ENCODE measurements around the gene FN3KRP. TPM values are rescaled to one million over a fixed set of nuclear protein-coding genes. Genes with fewer than 3 reads are reported as not detected.

The FN3KRP gene
- total RNA-seq, 2 experiments from 2014 or later, result 42.6 to 42.7 TPM

DNA sequence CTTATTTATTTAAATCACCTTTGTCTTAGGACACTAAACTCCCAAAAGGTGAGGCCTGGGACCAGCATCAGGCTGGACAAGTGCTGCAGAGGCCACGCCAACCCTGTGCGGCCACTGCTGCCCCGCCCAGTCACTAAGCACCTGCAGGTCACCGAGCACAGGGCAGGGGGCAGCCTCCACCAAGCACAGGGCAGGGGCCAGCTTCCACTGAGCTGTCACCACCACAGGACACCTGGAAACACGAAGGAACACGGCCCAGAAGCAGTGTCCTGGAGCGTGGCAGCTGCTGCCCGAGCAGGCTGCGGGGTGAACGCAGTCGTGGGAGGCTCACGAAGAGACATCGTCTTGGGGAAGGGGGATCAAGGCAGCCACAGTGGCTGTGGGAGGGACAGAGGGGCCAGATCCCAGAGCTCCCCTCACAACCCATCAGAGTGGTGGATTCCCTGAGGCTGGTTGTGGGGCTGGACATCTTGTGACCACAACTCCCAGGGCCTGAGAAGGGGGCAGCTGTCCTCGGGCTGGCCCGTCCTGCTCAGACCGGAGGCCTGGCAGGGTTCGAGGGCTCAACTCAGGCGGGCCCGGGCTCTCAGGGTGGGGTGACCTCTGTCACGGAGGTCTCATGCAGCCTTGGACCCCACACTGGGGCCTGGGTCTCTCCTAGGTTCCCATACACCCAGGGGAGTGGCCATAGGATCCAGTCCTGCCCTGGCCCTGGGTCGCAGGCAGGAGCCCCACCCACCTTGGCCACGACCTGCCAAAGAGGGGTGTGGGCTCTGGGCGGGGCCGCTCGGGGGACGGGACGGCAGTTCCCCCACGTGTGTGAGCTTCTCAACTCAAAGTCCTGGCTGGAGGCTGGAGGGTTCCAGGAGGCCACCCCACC lies 36.7 kb upstream of the FN3KRP start:
- POLR2A ChIA-PET, result no interaction called here
- Mint-ChIP-seq H3K27me3 (no peaks in the 10 kb centered on the region), H3K27ac (no peak overlapping the region), H3K4me3 (no peak overlapping the region), H3K36me3 (no peaks in the 10 kb centered on the region), H3K9me3 (peaks cover 6% of the 10 kb centered on the region), H3K4me1 (no peaks in the 10 kb centered on the region)
- DNase-seq (no peak), ATAC-seq (ENCODE audit: low read depth) (no peak)

DNA sequence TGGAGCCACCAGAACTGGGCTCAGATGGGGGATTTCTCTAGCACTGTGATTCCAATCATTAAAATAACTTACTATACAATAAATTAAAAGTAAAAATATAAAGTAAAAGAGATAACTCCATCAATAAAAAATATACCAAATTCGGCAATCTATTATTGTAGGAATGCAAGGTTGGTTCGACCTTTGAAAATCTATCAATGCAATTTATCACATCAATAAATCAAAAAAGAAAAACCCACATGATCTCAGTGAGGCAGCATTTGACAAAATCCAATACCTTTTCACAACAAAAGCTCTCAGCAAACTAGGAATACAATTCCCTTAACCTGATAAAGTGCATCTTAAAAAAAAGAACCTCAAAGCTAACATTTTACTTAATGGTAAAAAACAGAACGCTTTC lies 35.0 kb upstream of the FN3KRP start:
- no peak for DNase-seq
- H3K4me3 Mint-ChIP-seq, result no peak overlapping the region
- POLR2A ChIA-PET, result no interaction called here
- ATAC-seq (ENCODE audit: low read depth), result no peak
- H3K9me3 Mint-ChIP-seq, result peaks cover 6% of the 10 kb centered on the region
- no peaks in the 10 kb centered on the region for H3K4me1 Mint-ChIP-seq
- no peaks in the 10 kb centered on the region for H3K27me3 Mint-ChIP-seq
- H3K36me3 Mint-ChIP-seq, result no peaks in the 10 kb centered on the region
- no peak overlapping the region for H3K27ac Mint-ChIP-seq

DNA sequence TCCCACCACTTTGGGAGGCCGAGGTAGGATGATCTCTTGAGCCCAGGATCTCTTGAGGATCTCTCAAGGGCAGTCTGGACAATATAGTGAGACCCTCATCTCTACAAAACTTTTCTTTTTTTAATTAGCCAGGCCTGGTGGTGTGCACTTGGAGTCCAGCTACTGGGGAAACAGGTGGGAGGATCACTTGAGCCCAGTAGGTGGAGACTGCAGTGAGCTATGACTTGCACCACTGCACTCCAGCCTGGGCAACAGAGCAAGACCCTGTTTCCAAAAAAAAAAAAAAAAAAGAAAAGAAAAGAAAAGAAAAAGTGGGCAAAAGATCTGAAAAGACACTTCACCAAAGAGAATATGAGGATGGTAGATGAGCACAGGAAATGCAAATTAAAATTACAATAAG lies 33.0 kb upstream of the FN3KRP start:
- POLR2A ChIA-PET, result no interaction called here
- Mint-ChIP-seq H3K36me3 (no peaks in the 10 kb centered on the region), H3K27me3 (no peaks in the 10 kb centered on the region), H3K4me1 (no peaks in the 10 kb centered on the region), H3K9me3 (peaks cover 6% of the 10 kb centered on the region), H3K4me3 (no peak overlapping the region), H3K27ac (no peak overlapping the region)
- ATAC-seq (ENCODE audit: low read depth) (no peak), DNase-seq (no peak)

DNA sequence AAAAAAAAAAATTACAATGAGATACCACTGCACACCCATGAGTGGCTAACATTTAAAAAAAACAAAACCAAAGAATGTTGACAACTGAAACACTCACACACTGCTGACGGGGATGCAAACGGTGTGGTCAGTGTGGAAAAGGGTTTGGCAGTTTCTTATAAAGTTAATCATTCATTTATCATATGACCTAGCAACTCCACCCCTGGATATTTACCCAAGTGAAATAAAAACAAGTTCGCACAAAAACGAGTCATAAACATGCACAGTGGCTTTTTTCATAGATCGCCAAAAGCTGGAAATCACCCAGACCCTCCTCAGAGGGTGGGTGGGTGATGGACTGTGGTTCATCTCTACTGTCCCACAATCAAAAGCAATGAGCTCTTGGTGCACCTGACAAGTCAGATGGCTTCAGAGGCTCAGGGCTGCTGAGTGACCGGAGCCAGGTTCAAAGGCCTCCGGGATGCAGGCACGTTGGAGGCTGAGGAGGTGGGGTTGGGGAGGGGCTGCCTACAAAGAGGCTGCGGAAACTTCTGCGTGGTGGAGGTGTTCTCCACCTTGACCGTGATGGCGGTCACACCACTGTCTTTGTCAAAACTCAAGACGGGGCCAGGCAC lies 32.2 kb upstream of the FN3KRP start:
- H3K4me3 Mint-ChIP-seq, result no peak overlapping the region
- H3K4me1 Mint-ChIP-seq, result no peaks in the 10 kb centered on the region
- ATAC-seq (ENCODE audit: low read depth), result no peak
- peaks cover 6% of the 10 kb centered on the region for H3K9me3 Mint-ChIP-seq
- POLR2A ChIA-PET, result no interaction called here
- no peaks in the 10 kb centered on the region for H3K27me3 Mint-ChIP-seq
- DNase-seq, result no peak
- no peak overlapping the region for H3K27ac Mint-ChIP-seq
- no peaks in the 10 kb centered on the region for H3K36me3 Mint-ChIP-seq

DNA sequence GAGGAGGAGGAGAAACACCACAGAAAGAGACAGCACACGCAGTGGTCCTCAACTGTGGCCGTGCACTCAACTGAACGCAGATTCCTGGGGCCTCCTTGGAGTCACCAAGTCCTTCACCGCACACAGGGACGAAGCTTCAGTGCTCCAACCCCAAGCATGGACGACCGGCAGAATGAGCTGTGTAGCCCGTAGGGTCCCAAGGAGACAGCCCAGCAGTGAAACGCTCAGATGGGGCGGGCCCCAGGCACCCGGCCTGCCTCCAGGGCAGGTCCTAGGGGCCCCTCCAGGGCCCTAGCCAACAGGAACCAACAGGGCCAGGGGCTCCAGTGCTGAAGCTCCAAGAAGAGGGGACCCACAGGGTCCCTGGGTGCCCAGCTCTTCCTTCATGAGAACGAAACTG lies 31.2 kb upstream of the FN3KRP start:
- Mint-ChIP-seq H3K4me1 (no peaks in the 10 kb centered on the region), H3K9me3 (peaks cover 6% of the 10 kb centered on the region), H3K27me3 (no peaks in the 10 kb centered on the region), H3K27ac (no peak overlapping the region), H3K36me3 (no peaks in the 10 kb centered on the region), H3K4me3 (no peak overlapping the region)
- POLR2A ChIA-PET, result no interaction called here
- ATAC-seq (ENCODE audit: low read depth), result no peak
- DNase-seq, result no peak

DNA sequence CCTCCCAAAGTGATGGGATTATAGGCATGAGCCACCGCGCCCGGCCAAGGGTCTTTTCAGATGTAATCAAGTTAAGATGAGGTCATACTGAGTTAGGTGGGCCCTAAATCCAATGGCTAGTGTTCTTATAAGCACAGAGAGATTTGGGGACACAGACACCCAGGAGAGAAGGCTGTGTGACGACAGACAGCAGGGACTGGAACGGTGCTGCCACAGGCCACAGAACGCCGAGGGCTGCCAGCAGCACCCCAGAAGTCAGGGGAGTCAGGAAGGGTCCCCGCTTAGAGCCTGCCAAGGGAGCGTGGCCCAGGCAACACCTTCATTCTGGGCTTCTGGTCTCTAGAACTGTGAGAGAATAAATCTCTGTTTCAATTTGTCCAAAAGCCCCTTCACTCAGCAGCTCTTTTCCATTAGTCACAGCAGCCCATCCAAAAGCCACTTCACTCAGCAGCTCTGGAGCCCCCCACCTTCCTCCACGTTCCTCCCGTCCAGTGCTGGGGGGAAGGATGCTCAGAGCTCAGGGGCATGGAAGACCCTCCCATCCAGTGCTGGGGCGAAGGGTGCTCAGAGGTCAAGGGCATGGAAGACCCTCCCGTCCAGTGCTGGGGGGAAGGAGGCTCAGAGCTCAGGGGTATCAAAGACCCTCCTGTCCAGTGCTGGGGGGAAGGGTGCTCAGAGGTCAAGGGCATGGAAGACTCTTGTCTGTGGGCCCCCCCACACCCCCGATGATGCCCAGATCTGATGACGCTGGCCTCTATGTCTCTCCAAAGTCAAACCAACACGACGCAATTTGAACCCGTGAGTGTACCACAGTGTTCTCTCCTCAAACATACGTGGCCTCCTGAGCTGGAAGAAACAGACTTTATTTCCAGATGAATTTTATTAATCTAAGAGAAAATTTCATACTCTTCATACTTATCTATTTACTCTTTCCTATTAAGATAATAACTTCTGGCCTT lies 29.9 kb upstream of the FN3KRP start:
- Mint-ChIP-seq H3K36me3 (no peaks in the 10 kb centered on the region), H3K4me3 (no peak overlapping the region), H3K27me3 (no peaks in the 10 kb centered on the region), H3K9me3 (peaks cover 3% of the 10 kb centered on the region), H3K27ac (no peak overlapping the region), H3K4me1 (no peaks in the 10 kb centered on the region)
- POLR2A ChIA-PET, result no interaction called here
- ATAC-seq (ENCODE audit: low read depth), result no peak
- no peak for DNase-seq

DNA sequence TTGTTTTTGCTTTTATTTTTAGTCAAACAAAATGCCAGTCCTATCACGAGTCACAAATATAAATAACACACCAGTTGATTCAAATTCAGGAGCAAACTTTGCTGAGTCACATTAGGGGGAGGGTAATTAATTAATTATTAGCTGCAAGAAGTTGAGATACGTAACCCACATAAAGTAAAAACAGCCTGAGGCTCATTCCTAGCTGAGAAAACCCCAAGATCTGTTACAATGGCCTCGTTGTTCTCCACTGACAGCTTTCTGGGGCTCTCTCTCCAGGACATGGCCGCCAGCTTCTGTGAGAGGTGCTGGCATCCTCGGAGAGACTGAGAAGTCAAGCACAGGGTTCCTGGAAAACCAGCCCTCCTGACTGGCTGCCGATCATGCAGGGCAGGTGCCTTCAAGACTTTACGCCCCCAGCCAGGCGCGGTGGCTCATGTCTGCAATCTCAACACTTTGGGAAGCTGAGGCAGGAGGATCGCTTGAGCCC lies 29.1 kb upstream of the FN3KRP start:
- Mint-ChIP-seq H3K4me1 (no peaks in the 10 kb centered on the region), H3K27ac (no peak overlapping the region), H3K4me3 (no peak overlapping the region), H3K9me3 (no peaks in the 10 kb centered on the region), H3K27me3 (peaks cover 2% of the 10 kb centered on the region), H3K36me3 (no peaks in the 10 kb centered on the region)
- POLR2A ChIA-PET, result no interaction called here
- ATAC-seq (ENCODE audit: low read depth) (no peak), DNase-seq (no peak)

DNA sequence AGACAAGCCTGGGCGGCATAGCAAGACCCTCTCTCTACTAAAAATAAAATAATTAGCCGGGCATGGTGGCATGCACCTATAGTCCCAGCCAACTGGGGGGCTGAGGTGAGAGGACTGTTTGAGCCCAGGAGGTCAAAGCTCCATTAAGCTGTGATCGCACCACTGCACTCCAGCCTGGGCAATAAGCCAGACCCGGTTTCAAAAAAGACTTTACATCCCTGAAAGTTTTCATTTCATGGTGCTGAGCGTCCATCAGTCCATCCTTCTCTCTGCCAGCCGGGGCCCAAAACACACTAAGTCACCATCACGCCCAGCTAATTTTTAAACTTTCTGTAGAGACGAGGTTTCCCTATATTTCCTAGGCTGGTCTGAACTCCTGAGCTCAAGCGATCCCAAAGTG lies 28.6 kb upstream of the FN3KRP start:
- POLR2A ChIA-PET, result no interaction called here
- H3K4me1 Mint-ChIP-seq, result no peaks in the 10 kb centered on the region
- no peak overlapping the region for H3K4me3 Mint-ChIP-seq
- H3K9me3 Mint-ChIP-seq, result no peaks in the 10 kb centered on the region
- DNase-seq, result no peak
- peaks cover 2% of the 10 kb centered on the region for H3K27me3 Mint-ChIP-seq
- no peak overlapping the region for H3K27ac Mint-ChIP-seq
- no peak for ATAC-seq (ENCODE audit: low read depth)
- no peaks in the 10 kb centered on the region for H3K36me3 Mint-ChIP-seq

DNA sequence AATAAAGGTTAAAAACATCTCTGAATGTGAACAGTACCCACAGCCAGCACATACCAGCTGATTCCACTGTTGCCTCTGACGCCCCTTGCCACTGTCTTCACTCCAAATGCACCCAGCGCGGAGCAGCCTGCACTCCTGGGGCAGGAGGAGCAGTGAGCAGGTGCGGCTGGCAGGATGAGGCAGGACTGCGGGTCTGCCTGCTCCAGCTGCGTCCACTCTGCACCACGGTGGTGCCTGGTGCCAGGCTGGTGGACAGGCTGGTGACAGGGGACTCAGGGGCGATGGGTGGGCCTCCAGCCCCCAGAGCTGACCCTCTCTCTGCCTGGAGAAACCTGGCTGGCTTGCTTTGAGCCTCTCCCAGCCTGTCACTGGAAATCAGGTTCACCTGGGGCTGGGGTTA lies 27.4 kb upstream of the FN3KRP start:
- no peak for ATAC-seq (ENCODE audit: low read depth)

DNA sequence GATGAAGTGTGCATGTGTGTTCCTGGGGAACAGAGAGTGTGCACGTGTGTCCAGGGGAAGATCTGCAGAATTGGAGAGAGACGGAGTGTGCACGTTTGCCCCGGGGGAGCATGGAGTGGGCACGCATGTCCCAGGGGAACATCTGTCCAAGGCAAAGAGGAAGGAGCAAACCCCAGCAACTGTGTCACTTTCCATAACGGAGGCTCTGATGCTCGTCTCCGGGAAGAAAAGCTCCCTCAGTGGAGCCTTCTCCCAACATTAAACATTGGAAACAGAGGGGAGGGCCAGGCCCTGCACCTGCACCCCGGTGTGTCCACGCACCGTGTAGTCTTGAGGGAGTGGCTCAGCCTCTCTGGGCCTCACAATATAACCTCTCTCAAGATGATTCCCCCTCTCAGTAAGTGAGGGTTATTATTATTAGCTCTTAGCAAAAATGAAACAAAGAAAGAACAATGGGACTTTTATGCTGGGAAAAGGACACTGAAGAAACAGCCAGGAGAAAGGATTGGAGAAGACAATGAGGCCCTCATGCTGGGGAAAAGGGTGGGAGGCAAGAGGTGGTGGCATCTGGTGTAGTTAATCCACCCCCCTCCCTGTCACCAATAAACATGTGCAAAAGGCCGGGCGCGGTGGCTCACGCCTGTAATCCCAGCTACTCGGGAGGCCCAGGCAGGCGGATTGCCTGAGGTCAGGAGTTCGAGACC lies 25.6 kb upstream of the FN3KRP start:
- peaks cover 8% of the 10 kb centered on the region for H3K9me3 Mint-ChIP-seq
- H3K4me1 Mint-ChIP-seq, result no peaks in the 10 kb centered on the region
- POLR2A ChIA-PET, result no interaction called here
- H3K4me3 Mint-ChIP-seq, result no peak overlapping the region
- ATAC-seq (ENCODE audit: low read depth) (no peak), DNase-seq (no peak)
- peaks cover 2% of the 10 kb centered on the region for H3K27me3 Mint-ChIP-seq
- H3K27ac Mint-ChIP-seq, result no peak overlapping the region
- H3K36me3 Mint-ChIP-seq, result peaks cover 7% of the 10 kb centered on the region

More for the DNA sequence above, 27.4 kb upstream of the FN3KRP start:
- Mint-ChIP-seq H3K27me3 (peaks cover 2% of the 10 kb centered on the region), H3K4me3 (no peak overlapping the region), H3K9me3 (no peaks in the 10 kb centered on the region), H3K36me3 (no peaks in the 10 kb centered on the region), H3K27ac (no peak overlapping the region), H3K4me1 (no peaks in the 10 kb centered on the region)
- DNase-seq, result no peak
- POLR2A ChIA-PET, result interaction anchor here (0.6 kb wide), 1 partner anchor 145 kb away, joined by 3 read pairs; no protein-coding TSS in a partner anchor

DNA sequence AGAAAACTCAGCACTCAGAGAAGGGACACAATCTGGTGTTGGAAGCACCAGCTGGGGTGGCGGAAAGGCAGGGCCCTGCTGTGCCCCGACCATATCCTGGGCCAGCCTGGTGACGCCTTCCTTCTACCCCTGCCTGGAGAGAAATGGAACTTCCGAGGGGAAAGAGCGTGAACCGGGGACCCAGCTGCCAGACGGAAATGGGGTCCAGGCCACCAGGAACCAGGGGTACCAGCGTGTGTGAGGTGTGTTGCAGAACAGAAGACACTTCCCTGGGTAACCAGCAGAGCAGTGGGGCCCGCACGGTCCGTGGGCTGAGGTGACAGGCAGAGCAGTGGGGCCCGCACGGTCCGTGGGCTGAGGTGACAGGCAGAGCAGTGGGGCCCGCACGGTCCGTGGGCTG lies 24.8 kb upstream of the FN3KRP start:
- no peaks in the 10 kb centered on the region for H3K4me1 Mint-ChIP-seq
- H3K9me3 Mint-ChIP-seq, result peaks cover 8% of the 10 kb centered on the region
- no peak for ATAC-seq (ENCODE audit: low read depth)
- POLR2A ChIA-PET, result no interaction called here
- no peak overlapping the region for H3K27ac Mint-ChIP-seq
- H3K27me3 Mint-ChIP-seq, result peaks cover 2% of the 10 kb centered on the region
- DNase-seq, result no peak
- peaks cover 7% of the 10 kb centered on the region for H3K36me3 Mint-ChIP-seq
- no peak overlapping the region for H3K4me3 Mint-ChIP-seq

DNA sequence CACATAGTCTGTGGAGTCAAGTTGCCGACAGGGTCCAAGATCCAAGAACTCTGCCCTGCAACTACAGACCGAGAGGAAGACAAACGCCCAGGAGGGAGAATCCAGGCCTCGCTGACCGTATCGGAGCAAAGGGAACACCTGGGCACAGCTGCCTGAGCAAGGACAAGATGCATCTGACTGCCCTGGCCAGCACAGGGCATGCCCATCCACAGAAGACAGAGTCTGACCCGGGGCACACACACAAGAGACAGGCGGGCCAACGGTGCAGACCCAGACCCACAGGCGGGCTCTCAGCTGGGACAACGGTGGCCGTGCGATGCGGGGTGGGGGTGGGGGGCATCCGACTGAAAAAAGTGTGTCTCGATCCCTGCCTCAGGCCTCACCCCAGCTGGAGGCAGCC lies 24.2 kb upstream of the FN3KRP start:
- no peak overlapping the region for H3K4me3 Mint-ChIP-seq
- no peak overlapping the region for H3K27ac Mint-ChIP-seq
- ATAC-seq (ENCODE audit: low read depth) (no peak), DNase-seq (no peak)
- H3K9me3 Mint-ChIP-seq, result peaks cover 8% of the 10 kb centered on the region
- POLR2A ChIA-PET, result no interaction called here
- H3K36me3 Mint-ChIP-seq, result peaks cover 7% of the 10 kb centered on the region
- peaks cover 3% of the 10 kb centered on the region for H3K27me3 Mint-ChIP-seq
- no peaks in the 10 kb centered on the region for H3K4me1 Mint-ChIP-seq
